ENCODE measurements around the gene ATP1A4. TPM values are rescaled to one million over a fixed set of nuclear protein-coding genes. Genes with fewer than 3 reads are reported as not detected.

Gene ATP1A4
- total and polyA plus RNA-seq, 7 donors: 0.03 to 2.0 (median 0.26) TPM

- Histone ChIP-seq H3K27ac (peak overlapping the region; percentile 24), H3K4me3 (no peak overlapping the region), H3K27me3 (ENCODE audit: insufficient read depth in 3 of 3, low read length in 2 of 3) (no peaks in the 10 kb centered on the region), H3K9me3 (no peaks in the 10 kb centered on the region), H3K4me1 (peaks cover 36% of the 10 kb centered on the region), H3K36me3 (ENCODE audit: insufficient read depth in 1 of 2, low read depth in 1 of 2) (peaks cover 6 to 69% of the 10 kb centered on the region in 2 donors)
- DNase-seq (no peak), ATAC-seq (no peak)
- WGBS, 3 donors: 48 to 50% (median 49%) methylated on average over 5 of the region's 5 CpGs
- TF ChIP-seq CTCF (IDR thresholded peaks at IDR 0.05): no peak
- intact Hi-C loops (cut with DNase I): no loop called here
Observed at GRCh38 chr1:160210561-160210960, 59.2 kb downstream of the ATP1A4 start.

GRCh38 chr1:160211046-160211790 is 59.8 kb downstream of the ATP1A4 start:
- no peak for ATAC-seq
- DNase-seq: no peak
- intact Hi-C loops (cut with DNase I): no loop called here
- TF ChIP-seq CTCF (IDR thresholded peaks at IDR 0.05): no peak
- peaks cover 30% of the 10 kb centered on the region for H3K4me1 ChIP-seq
- H3K36me3 ChIP-seq (ENCODE audit: insufficient read depth in 1 of 2, low read depth in 1 of 2): peaks cover 8 to 75% of the 10 kb centered on the region in 2 donors
- H3K9me3 ChIP-seq: no peaks in the 10 kb centered on the region
- H3K27ac ChIP-seq: no peak overlapping the region
- H3K27me3 ChIP-seq (ENCODE audit: insufficient read depth in 3 of 3, low read length in 2 of 3): no peaks in the 10 kb centered on the region
- no peak overlapping the region for H3K4me3 ChIP-seq
- 77 to 88% (median 84%) methylated on average over 10 of the region's 10 CpGs for WGBS, 3 donors

GRCh38 chr1:160214481-160215140 is 63.2 kb downstream of the ATP1A4 start:
- Histone ChIP-seq H3K9me3 (no peaks in the 10 kb centered on the region), H3K27me3 (ENCODE audit: insufficient read depth in 3 of 3, low read length in 2 of 3) (no peaks in the 10 kb centered on the region), H3K36me3 (ENCODE audit: insufficient read depth in 1 of 2, low read depth in 1 of 2) (peaks cover 16 to 90% of the 10 kb centered on the region in 2 donors), H3K4me3 (no peak overlapping the region), H3K4me1 (peaks cover 26% of the 10 kb centered on the region), H3K27ac (no peak overlapping the region)
- ATAC-seq: no peak
- intact Hi-C loops (cut with DNase I): no loop called here
- no peak for DNase-seq
- WGBS, 3 donors: 75 to 90% (median 83%) methylated on average over 3 of the region's 3 CpGs
- TF ChIP-seq CTCF (IDR thresholded peaks at IDR 0.05): no peak

DNA sequence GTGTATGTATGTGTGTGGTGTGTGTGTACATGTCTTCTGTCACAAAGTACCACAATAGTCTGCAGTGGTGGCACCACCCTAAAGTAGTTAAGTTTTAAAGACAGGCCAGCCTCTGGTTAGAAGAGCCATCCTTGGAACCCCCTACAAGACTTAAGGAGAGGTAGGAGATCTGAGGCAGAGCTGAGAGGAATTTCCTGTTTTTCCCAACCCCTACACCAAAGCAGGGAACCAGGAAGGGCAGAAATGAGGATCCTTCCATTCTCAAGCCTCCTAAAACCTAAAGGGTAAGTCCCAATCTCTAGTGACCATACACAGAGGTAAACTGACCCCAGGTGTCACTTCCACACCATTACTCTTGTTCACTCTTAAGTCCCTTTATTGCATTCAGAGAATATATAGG is 64.9 kb downstream of the ATP1A4 start:
- Histone ChIP-seq H3K36me3 (ENCODE audit: insufficient read depth in 1 of 2, low read depth in 1 of 2) (peaks cover 16 to 100% of the 10 kb centered on the region in 2 donors), H3K27me3 (ENCODE audit: insufficient read depth in 3 of 3, low read length in 2 of 3) (no peaks in the 10 kb centered on the region), H3K9me3 (no peaks in the 10 kb centered on the region), H3K27ac (peak overlapping the region; percentile 2), H3K4me1 (peaks cover 19% of the 10 kb centered on the region), H3K4me3 (no peak overlapping the region)
- no peak for TF ChIP-seq CTCF (IDR thresholded peaks at IDR 0.05)
- ATAC-seq (no peak), DNase-seq (no peak)
- intact Hi-C loops (cut with DNase I): no loop called here

Data from psoas muscle (tissue), 8 donors.